ENCODE measurements around the gene PLCE1. TPM values are rescaled to one million over a fixed set of nuclear protein-coding genes. Genes with fewer than 3 reads are reported as not detected.
A peak's percentile ranks its signal among the peaks of the same experiment; 100 is the strongest.

PLCE1 gene
- total RNA-seq, 1 donor: 6.2 TPM

DNA sequence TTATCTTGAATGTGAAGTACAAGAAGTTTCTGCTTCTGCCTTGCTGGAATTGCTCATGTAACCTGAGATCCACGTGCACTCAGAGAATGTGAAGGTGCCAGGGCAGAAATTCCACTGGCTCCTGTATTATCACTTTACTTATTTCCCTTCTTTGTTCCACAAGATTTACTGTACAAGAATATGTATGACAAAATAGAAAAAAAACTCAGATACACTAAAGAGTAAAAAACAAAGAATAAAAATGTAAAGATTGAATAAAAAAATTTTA, 43.0 kb downstream of the PLCE1 start:
- Histone ChIP-seq H3K4me1 (ENCODE audit: insufficient read depth, low read length) (peaks cover 15% of the 10 kb centered on the region), H4K20me1 (ENCODE audit: insufficient read depth, low read length) (no peaks in the 10 kb centered on the region), H3K4me3 (ENCODE audit: insufficient read depth, low read length) (no peak overlapping the region), H2AFZ (ENCODE audit: low read length) (no peak overlapping the region), H3K79me2 (ENCODE audit: insufficient read depth, low read length) (no peaks in the 10 kb centered on the region), H3K4me2 (ENCODE audit: insufficient read depth, low read length) (no peak overlapping the region), H3K36me3 (ENCODE audit: insufficient read depth, low read length) (no peaks in the 10 kb centered on the region), H3K27ac (ENCODE audit: low read depth, low read length) (no peak overlapping the region), H3K27me3 (ENCODE audit: insufficient read depth, low read length) (no peaks in the 10 kb centered on the region), H3K9me3 (ENCODE audit: low read depth, low read length) (no peaks in the 10 kb centered on the region)
- no peak for DNase-seq (ENCODE audit: insufficient read length, low spot score, missing footprints)
- TF ChIP-seq, protein P1, sequence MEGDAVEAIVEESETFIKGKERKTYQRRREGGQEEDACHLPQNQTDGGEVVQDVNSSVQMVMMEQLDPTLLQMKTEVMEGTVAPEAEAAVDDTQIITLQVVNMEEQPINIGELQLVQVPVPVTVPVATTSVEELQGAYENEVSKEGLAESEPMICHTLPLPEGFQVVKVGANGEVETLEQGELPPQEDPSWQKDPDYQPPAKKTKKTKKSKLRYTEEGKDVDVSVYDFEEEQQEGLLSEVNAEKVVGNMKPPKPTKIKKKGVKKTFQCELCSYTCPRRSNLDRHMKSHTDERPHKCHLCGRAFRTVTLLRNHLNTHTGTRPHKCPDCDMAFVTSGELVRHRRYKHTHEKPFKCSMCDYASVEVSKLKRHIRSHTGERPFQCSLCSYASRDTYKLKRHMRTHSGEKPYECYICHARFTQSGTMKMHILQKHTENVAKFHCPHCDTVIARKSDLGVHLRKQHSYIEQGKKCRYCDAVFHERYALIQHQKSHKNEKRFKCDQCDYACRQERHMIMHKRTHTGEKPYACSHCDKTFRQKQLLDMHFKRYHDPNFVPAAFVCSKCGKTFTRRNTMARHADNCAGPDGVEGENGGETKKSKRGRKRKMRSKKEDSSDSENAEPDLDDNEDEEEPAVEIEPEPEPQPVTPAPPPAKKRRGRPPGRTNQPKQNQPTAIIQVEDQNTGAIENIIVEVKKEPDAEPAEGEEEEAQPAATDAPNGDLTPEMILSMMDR (IDR thresholded peaks at IDR 0.05; ENCODE audit: extremely low read depth, low read depth, low read length): no peak

DNA sequence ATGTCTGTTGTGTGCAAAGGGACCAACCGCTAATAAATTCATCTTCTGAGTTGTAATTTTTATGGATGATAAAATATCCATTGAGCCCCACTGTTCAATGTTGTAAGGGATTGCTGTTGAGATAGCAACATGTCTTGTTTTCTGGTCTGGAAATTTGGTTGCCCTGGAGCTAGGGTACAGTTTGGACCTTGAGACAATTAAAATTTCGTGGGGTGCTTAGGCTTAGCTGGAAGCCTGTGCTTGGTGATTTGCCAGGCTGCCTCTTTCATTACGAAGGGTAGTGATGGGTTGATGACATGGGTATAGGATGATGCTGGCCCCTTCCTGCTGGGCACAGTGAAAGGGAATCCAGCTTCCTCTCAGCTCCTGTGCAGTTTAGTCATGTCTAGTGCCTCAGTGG, 43.6 kb downstream of the PLCE1 start:
- Histone ChIP-seq H3K4me3 (ENCODE audit: insufficient read depth, low read length) (no peak overlapping the region), H3K27me3 (ENCODE audit: insufficient read depth, low read length) (no peaks in the 10 kb centered on the region), H4K20me1 (ENCODE audit: insufficient read depth, low read length) (no peaks in the 10 kb centered on the region), H3K27ac (ENCODE audit: low read depth, low read length) (peak overlapping the region; percentile 10), H3K9me3 (ENCODE audit: low read depth, low read length) (no peaks in the 10 kb centered on the region), H3K36me3 (ENCODE audit: insufficient read depth, low read length) (no peaks in the 10 kb centered on the region), H3K4me1 (ENCODE audit: insufficient read depth, low read length) (peaks cover 21% of the 10 kb centered on the region), H3K4me2 (ENCODE audit: insufficient read depth, low read length) (no peak overlapping the region), H3K79me2 (ENCODE audit: insufficient read depth, low read length) (no peaks in the 10 kb centered on the region), H2AFZ (ENCODE audit: low read length) (no peak overlapping the region)
- DNase-seq (ENCODE audit: insufficient read length, low spot score, missing footprints): no peak
- TF ChIP-seq, protein P1 (IDR thresholded peaks at IDR 0.05; ENCODE audit: extremely low read depth, low read depth, low read length): no peak

DNA sequence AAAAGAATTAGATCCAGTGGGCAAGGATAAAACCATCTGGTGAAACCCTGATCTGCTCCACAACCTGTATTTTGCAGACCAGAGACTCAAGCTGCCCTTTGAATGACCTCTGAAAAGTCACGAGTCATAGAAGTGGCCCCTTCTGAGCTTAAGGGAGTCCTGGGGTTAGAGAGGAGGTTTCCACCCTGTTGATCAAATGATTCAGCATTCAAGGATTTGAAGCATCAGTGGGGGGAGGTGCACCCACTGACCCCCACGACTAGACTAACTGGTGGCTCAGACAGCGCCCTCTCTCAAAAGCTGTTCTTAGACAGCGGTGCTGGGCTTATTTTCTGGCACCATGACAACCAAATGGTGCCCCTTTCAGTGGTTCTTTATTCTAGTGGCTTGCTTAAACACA, 44.3 kb downstream of the PLCE1 start:
- no peaks in the 10 kb centered on the region for H3K79me2 ChIP-seq (ENCODE audit: insufficient read depth, low read length)
- no peaks in the 10 kb centered on the region for H3K36me3 ChIP-seq (ENCODE audit: insufficient read depth, low read length)
- no peaks in the 10 kb centered on the region for H3K27me3 ChIP-seq (ENCODE audit: insufficient read depth, low read length)
- no peak for DNase-seq (ENCODE audit: insufficient read length, low spot score, missing footprints)
- H3K9me3 ChIP-seq (ENCODE audit: low read depth, low read length): no peaks in the 10 kb centered on the region
- H3K4me3 ChIP-seq (ENCODE audit: insufficient read depth, low read length): no peak overlapping the region
- no peak overlapping the region for H3K27ac ChIP-seq (ENCODE audit: low read depth, low read length)
- H2AFZ ChIP-seq (ENCODE audit: low read length): no peak overlapping the region
- TF ChIP-seq, protein P1 (IDR thresholded peaks at IDR 0.05; ENCODE audit: extremely low read depth, low read depth, low read length): no peak
- H4K20me1 ChIP-seq (ENCODE audit: insufficient read depth, low read length): no peaks in the 10 kb centered on the region
- H3K4me2 ChIP-seq (ENCODE audit: insufficient read depth, low read length): peak overlapping the region; percentile 32
- H3K4me1 ChIP-seq (ENCODE audit: insufficient read depth, low read length): peaks cover 28% of the 10 kb centered on the region

DNA sequence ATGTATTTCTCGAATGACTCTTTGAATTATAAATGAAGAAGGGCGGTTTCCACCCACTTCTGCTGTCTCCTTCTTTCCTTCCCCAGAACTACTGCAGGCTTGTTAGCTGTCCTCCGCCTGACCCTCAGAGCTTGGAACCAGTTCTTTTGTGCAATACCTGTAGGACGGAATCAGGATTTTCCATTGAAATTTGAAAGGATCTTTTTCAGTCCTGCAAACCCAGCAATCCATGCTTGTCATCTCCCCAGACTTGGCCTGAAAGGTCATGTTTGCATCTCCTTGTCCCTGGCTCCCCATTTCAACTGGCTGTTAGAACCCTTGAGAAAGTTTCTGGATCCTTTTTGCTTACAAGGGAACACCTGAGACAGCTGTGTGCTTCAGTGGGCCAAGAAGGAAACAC, 47.5 kb downstream of the PLCE1 start:
- H3K27ac ChIP-seq (ENCODE audit: low read depth, low read length): peak overlapping the region; percentile 75
- no peak for DNase-seq (ENCODE audit: insufficient read length, low spot score, missing footprints)
- no peaks in the 10 kb centered on the region for H3K27me3 ChIP-seq (ENCODE audit: insufficient read depth, low read length)
- no peak overlapping the region for H3K4me3 ChIP-seq (ENCODE audit: insufficient read depth, low read length)
- TF ChIP-seq, protein P1 (IDR thresholded peaks at IDR 0.05; ENCODE audit: extremely low read depth, low read depth, low read length): no peak
- no peaks in the 10 kb centered on the region for H3K79me2 ChIP-seq (ENCODE audit: insufficient read depth, low read length)
- no peaks in the 10 kb centered on the region for H4K20me1 ChIP-seq (ENCODE audit: insufficient read depth, low read length)
- H3K4me1 ChIP-seq (ENCODE audit: insufficient read depth, low read length): peaks cover 40% of the 10 kb centered on the region
- H3K36me3 ChIP-seq (ENCODE audit: insufficient read depth, low read length): no peaks in the 10 kb centered on the region
- peak overlapping the region; percentile 64 for H3K4me2 ChIP-seq (ENCODE audit: insufficient read depth, low read length)
- no peak overlapping the region for H2AFZ ChIP-seq (ENCODE audit: low read length)
- H3K9me3 ChIP-seq (ENCODE audit: low read depth, low read length): no peaks in the 10 kb centered on the region

Measured in osteoblast (primary cell).